Measurements from ENCODE around the gene NYAP2.

NYAP2 gene

GRCh38 chr2:225569995-225570394 is 170.5 kb downstream of the NYAP2 start:
- H3K27ac ChIP-seq (ENCODE audit: insufficient read depth, low read length, poor library complexity, severe bottlenecking) = no peak overlapping the region
- H3K9me3 ChIP-seq (ENCODE audit: control insufficient read depth, low read length) = no peaks in the 10 kb centered on the region
- no peaks in the 10 kb centered on the region for H3K27me3 ChIP-seq (replicated peaks; ENCODE audit: control insufficient read depth, insufficient read depth, low read length, poor library complexity, severe bottlenecking)
- no peak for DNase-seq
- H3K4me3 ChIP-seq (ENCODE audit: insufficient read depth, low read depth, low read length, poor library complexity, severe bottlenecking) = no peak overlapping the region
- no peaks in the 10 kb centered on the region for H3K36me3 ChIP-seq (ENCODE audit: control insufficient read depth, insufficient read depth, low read length)
- H3K4me1 ChIP-seq (ENCODE audit: control insufficient read depth, insufficient read depth, low read length, poor library complexity, severe bottlenecking) = no peaks in the 10 kb centered on the region

- Histone ChIP-seq H3K9me3 (ENCODE audit: control insufficient read depth, low read length) (no peaks in the 10 kb centered on the region), H3K36me3 (ENCODE audit: control insufficient read depth, insufficient read depth, low read length) (no peaks in the 10 kb centered on the region), H3K4me1 (ENCODE audit: control insufficient read depth, insufficient read depth, low read length, poor library complexity, severe bottlenecking) (no peaks in the 10 kb centered on the region), H3K4me3 (ENCODE audit: insufficient read depth, low read depth, low read length, poor library complexity, severe bottlenecking) (no peak overlapping the region), H3K27me3 (replicated peaks; ENCODE audit: control insufficient read depth, insufficient read depth, low read length, poor library complexity, severe bottlenecking) (no peaks in the 10 kb centered on the region), H3K27ac (ENCODE audit: insufficient read depth, low read length, poor library complexity, severe bottlenecking) (no peak overlapping the region)
- DNase-seq = no peak
Observed at GRCh38 chr2:225573603-225574002, 174.1 kb downstream of the NYAP2 start.

GRCh38 chr2:225574582-225575138 is 175.2 kb downstream of the NYAP2 start:
- Histone ChIP-seq H3K27me3 (replicated peaks; ENCODE audit: control insufficient read depth, insufficient read depth, low read length, poor library complexity, severe bottlenecking) (no peaks in the 10 kb centered on the region), H3K4me3 (ENCODE audit: insufficient read depth, low read depth, low read length, poor library complexity, severe bottlenecking) (no peak overlapping the region), H3K36me3 (ENCODE audit: control insufficient read depth, insufficient read depth, low read length) (no peaks in the 10 kb centered on the region), H3K27ac (ENCODE audit: insufficient read depth, low read length, poor library complexity, severe bottlenecking) (no peak overlapping the region), H3K4me1 (ENCODE audit: control insufficient read depth, insufficient read depth, low read length, poor library complexity, severe bottlenecking) (no peaks in the 10 kb centered on the region), H3K9me3 (ENCODE audit: control insufficient read depth, low read length) (no peaks in the 10 kb centered on the region)
- DNase-seq = no peak

- Histone ChIP-seq H3K36me3 (ENCODE audit: control insufficient read depth, insufficient read depth, low read length) (no peaks in the 10 kb centered on the region), H3K27me3 (replicated peaks; ENCODE audit: control insufficient read depth, insufficient read depth, low read length, poor library complexity, severe bottlenecking) (no peaks in the 10 kb centered on the region), H3K4me1 (ENCODE audit: control insufficient read depth, insufficient read depth, low read length, poor library complexity, severe bottlenecking) (no peaks in the 10 kb centered on the region), H3K4me3 (ENCODE audit: insufficient read depth, low read depth, low read length, poor library complexity, severe bottlenecking) (no peak overlapping the region), H3K27ac (ENCODE audit: insufficient read depth, low read length, poor library complexity, severe bottlenecking) (no peak overlapping the region), H3K9me3 (ENCODE audit: control insufficient read depth, low read length) (no peaks in the 10 kb centered on the region)
- no peak for DNase-seq
Observed at GRCh38 chr2:225581135-225581534, 181.6 kb downstream of the NYAP2 start.

- H3K36me3 ChIP-seq (ENCODE audit: control insufficient read depth, insufficient read depth, low read length) = no peaks in the 10 kb centered on the region
- DNase-seq = no peak
- H3K27me3 ChIP-seq (replicated peaks; ENCODE audit: control insufficient read depth, insufficient read depth, low read length, poor library complexity, severe bottlenecking) = no peaks in the 10 kb centered on the region
- no peaks in the 10 kb centered on the region for H3K4me1 ChIP-seq (ENCODE audit: control insufficient read depth, insufficient read depth, low read length, poor library complexity, severe bottlenecking)
- no peak overlapping the region for H3K27ac ChIP-seq (ENCODE audit: insufficient read depth, low read length, poor library complexity, severe bottlenecking)
- H3K9me3 ChIP-seq (ENCODE audit: control insufficient read depth, low read length) = no peaks in the 10 kb centered on the region
- H3K4me3 ChIP-seq (ENCODE audit: insufficient read depth, low read depth, low read length, poor library complexity, severe bottlenecking) = no peak overlapping the region
Observed at GRCh38 chr2:225581906-225582305, 182.4 kb downstream of the NYAP2 start.

GRCh38 chr2:225582355-225583116 is 183.0 kb downstream of the NYAP2 start:
- H3K4me3 ChIP-seq (ENCODE audit: insufficient read depth, low read depth, low read length, poor library complexity, severe bottlenecking) = no peak overlapping the region
- H3K27me3 ChIP-seq (replicated peaks; ENCODE audit: control insufficient read depth, insufficient read depth, low read length, poor library complexity, severe bottlenecking) = no peaks in the 10 kb centered on the region
- no peaks in the 10 kb centered on the region for H3K36me3 ChIP-seq (ENCODE audit: control insufficient read depth, insufficient read depth, low read length)
- H3K4me1 ChIP-seq (ENCODE audit: control insufficient read depth, insufficient read depth, low read length, poor library complexity, severe bottlenecking) = no peaks in the 10 kb centered on the region
- no peak overlapping the region for H3K27ac ChIP-seq (ENCODE audit: insufficient read depth, low read length, poor library complexity, severe bottlenecking)
- DNase-seq = no peak
- H3K9me3 ChIP-seq (ENCODE audit: control insufficient read depth, low read length) = no peaks in the 10 kb centered on the region

- Histone ChIP-seq H3K27me3 (replicated peaks; ENCODE audit: control insufficient read depth, insufficient read depth, low read length, poor library complexity, severe bottlenecking) (no peaks in the 10 kb centered on the region), H3K27ac (ENCODE audit: insufficient read depth, low read length, poor library complexity, severe bottlenecking) (no peak overlapping the region), H3K4me1 (ENCODE audit: control insufficient read depth, insufficient read depth, low read length, poor library complexity, severe bottlenecking) (no peaks in the 10 kb centered on the region), H3K4me3 (ENCODE audit: insufficient read depth, low read depth, low read length, poor library complexity, severe bottlenecking) (no peak overlapping the region), H3K36me3 (ENCODE audit: control insufficient read depth, insufficient read depth, low read length) (no peaks in the 10 kb centered on the region), H3K9me3 (ENCODE audit: control insufficient read depth, low read length) (no peaks in the 10 kb centered on the region)
- DNase-seq = no peak
Observed at GRCh38 chr2:225584796-225585195, 185.3 kb downstream of the NYAP2 start.

- Histone ChIP-seq H3K36me3 (ENCODE audit: control insufficient read depth, insufficient read depth, low read length) (no peaks in the 10 kb centered on the region), H3K4me1 (ENCODE audit: control insufficient read depth, insufficient read depth, low read length, poor library complexity, severe bottlenecking) (no peaks in the 10 kb centered on the region), H3K27ac (ENCODE audit: insufficient read depth, low read length, poor library complexity, severe bottlenecking) (no peak overlapping the region), H3K4me3 (ENCODE audit: insufficient read depth, low read depth, low read length, poor library complexity, severe bottlenecking) (no peak overlapping the region), H3K27me3 (replicated peaks; ENCODE audit: control insufficient read depth, insufficient read depth, low read length, poor library complexity, severe bottlenecking) (no peaks in the 10 kb centered on the region), H3K9me3 (ENCODE audit: control insufficient read depth, low read length) (no peaks in the 10 kb centered on the region)
- no peak for DNase-seq
Observed at GRCh38 chr2:225590932-225591331, 191.4 kb downstream of the NYAP2 start.

GRCh38 chr2:225597911-225598310 is 198.4 kb downstream of the NYAP2 start:
- no peak for DNase-seq
- H3K4me1 ChIP-seq (ENCODE audit: control insufficient read depth, insufficient read depth, low read length, poor library complexity, severe bottlenecking) = no peaks in the 10 kb centered on the region
- no peaks in the 10 kb centered on the region for H3K27me3 ChIP-seq (replicated peaks; ENCODE audit: control insufficient read depth, insufficient read depth, low read length, poor library complexity, severe bottlenecking)
- H3K4me3 ChIP-seq (ENCODE audit: insufficient read depth, low read depth, low read length, poor library complexity, severe bottlenecking) = no peak overlapping the region
- no peaks in the 10 kb centered on the region for H3K36me3 ChIP-seq (ENCODE audit: control insufficient read depth, insufficient read depth, low read length)
- no peak overlapping the region for H3K27ac ChIP-seq (ENCODE audit: insufficient read depth, low read length, poor library complexity, severe bottlenecking)
- no peaks in the 10 kb centered on the region for H3K9me3 ChIP-seq (ENCODE audit: control insufficient read depth, low read length)

GRCh38 chr2:225598426-225598825 is 198.9 kb downstream of the NYAP2 start:
- Histone ChIP-seq H3K27me3 (replicated peaks; ENCODE audit: control insufficient read depth, insufficient read depth, low read length, poor library complexity, severe bottlenecking) (no peaks in the 10 kb centered on the region), H3K36me3 (ENCODE audit: control insufficient read depth, insufficient read depth, low read length) (no peaks in the 10 kb centered on the region), H3K9me3 (ENCODE audit: control insufficient read depth, low read length) (no peaks in the 10 kb centered on the region), H3K4me3 (ENCODE audit: insufficient read depth, low read depth, low read length, poor library complexity, severe bottlenecking) (no peak overlapping the region), H3K4me1 (ENCODE audit: control insufficient read depth, insufficient read depth, low read length, poor library complexity, severe bottlenecking) (no peaks in the 10 kb centered on the region), H3K27ac (ENCODE audit: insufficient read depth, low read length, poor library complexity, severe bottlenecking) (no peak overlapping the region)
- no peak for DNase-seq
